ENCODE measurements around the gene DCAF11. TPM values are rescaled to one million over a fixed set of nuclear protein-coding genes. Genes with fewer than 3 reads are reported as not detected.

DCAF11 gene
- total and polyA plus RNA-seq, 2 of the 8 experiments (the other 6 are each of a cell fraction or from before 2014, with no cell fraction given), result 60.4 to 63.6 TPM

DNA sequence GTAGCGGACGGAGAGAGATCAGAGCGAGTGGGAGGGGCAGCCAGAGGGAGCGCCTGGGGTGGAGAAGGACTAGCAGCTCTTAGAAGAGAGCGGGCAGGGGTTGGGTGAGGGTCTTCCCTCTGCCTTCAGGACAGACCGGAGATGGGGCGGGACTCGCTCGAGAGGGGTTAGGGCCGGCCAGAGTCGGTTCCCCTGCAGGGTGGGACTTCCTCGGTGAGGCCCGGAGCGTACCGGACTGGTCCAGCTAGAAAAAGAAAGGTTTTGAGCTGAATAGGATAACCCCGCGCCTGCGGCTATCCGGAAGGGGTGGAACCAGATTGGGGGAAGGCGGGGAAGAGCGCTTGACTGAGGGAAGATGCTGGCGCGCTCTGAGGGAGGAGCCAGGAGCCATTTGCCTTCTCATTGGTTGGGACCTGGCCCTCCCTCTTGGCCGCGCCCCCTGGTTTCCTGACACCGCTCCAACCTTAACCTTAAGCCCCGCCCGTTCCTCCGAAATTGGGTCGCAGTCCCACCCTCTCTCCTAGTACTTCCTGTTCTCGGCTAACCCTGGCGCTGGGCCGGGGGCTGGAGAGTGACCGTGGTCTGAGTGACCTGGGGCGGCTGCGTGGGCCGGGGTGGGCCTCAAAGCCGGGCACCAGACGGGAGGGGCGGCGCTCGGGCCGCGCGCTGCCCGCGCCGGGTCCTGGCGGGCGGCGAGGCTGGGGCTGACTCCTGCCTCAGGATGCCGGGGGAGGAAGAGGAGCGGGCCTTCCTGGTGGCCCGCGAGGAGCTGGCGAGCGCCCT, 32.6 kb downstream of the DCAF11 start, which contains the start of gene RNF31 (continued):
- TF ChIP-seq POLR2AphosphoS5 (IDR thresholded peaks at IDR 0.05; ENCODE audit: low read depth, low read length) (no peak; the same call in 1 of the 2 replicates), MAFK (IDR thresholded peaks at IDR 0.05; ENCODE audit: low read depth, low read length) (no peak), EZH2 (IDR thresholded peaks at IDR 0.05; ENCODE audit: low read depth, low read length, severe bottlenecking) (no peak), EP300 (IDR thresholded peaks at IDR 0.05; ENCODE audit: borderline replicate concordance in 1 of 2, low read depth in 2 of 2, low read length in 2 of 2) (no peak), KDM4A (IDR thresholded peaks at IDR 0.05; ENCODE audit: low read depth, low read length, severe bottlenecking) (peak; percentile 69), NRF1 (IDR thresholded peaks at IDR 0.05; ENCODE audit: low read depth, low read length) (no peak), HDAC2 (IDR thresholded peaks at IDR 0.05; ENCODE audit: borderline replicate concordance in 1 of 2, low read depth in 2 of 2, low read length in 2 of 2) (no peak; a peak in 2 of 4 replicates), ASH2L (IDR thresholded peaks at IDR 0.05; ENCODE audit: low read length) (peak; percentile 33), CHD2 (IDR thresholded peaks at IDR 0.05; ENCODE audit: low read length) (no peak), PHF8 (conservative IDR thresholded peaks at IDR 0.05; ENCODE audit: low read depth, low read length) (peak; percentile 34; the same call in 1 of the 2 replicates), SIRT6 (IDR thresholded peaks at IDR 0.05; ENCODE audit: low read length) (no peak), ZNF274 (IDR thresholded peaks at IDR 0.05; ENCODE audit: borderline replicate concordance, extremely low read depth, low read length) (no peak), RBBP5 (IDR thresholded peaks at IDR 0.05; ENCODE audit: borderline replicate concordance, low read depth, low read length) (no peak), TBP (IDR thresholded peaks at IDR 0.05; ENCODE audit: low read depth, low read length) (no peak)

All from H1 (cell line).